HEK293 (cell line): ENCODE results near the gene EI24.

Experiments used
- FEZF1 ChIP-seq: fragments of 450-650 bp; formaldehyde crosslinking; IDR thresholded peaks from 2 replicates; pipeline ENCODE4 v1.5.1; 2016; ENCODE audit warnings: missing biosample characterization, missing genetic modification characterization
- GLI2 ChIP-seq: fragments of 450-650 bp; formaldehyde crosslinking; IDR thresholded peaks from 2 replicates; pipeline ENCODE4; 2017; ENCODE audit warnings: missing biosample characterization, missing genetic modification characterization, low read depth, borderline replicate concordance
- GLIS1 ChIP-seq: fragments of 450-650 bp; formaldehyde crosslinking; IDR thresholded peaks from 2 replicates; pipeline ENCODE4 v1.5.1; 2016; ENCODE audit warnings: missing biosample characterization, missing genetic modification characterization
- HOXC10 ChIP-seq: sonication (generic); formaldehyde crosslinking; IDR thresholded peaks from 2 replicates; pipeline ENCODE4 v1.8.1; 2023; ENCODE audit warnings: mild to moderate bottlenecking, missing genetic modification reagents
- OVOL3 ChIP-seq: fragments of 450-650 bp; formaldehyde crosslinking; IDR thresholded peaks from 2 replicates; pipeline ENCODE4 v1.5.1; 2016; ENCODE audit warnings: missing biosample characterization, missing genetic modification characterization
- SCRT1 ChIP-seq: fragments of 450-650 bp; formaldehyde crosslinking; IDR thresholded peaks from 2 replicates; pipeline ENCODE4 v1.5.1; 2016; ENCODE audit warnings: missing biosample characterization, missing genetic modification characterization, borderline replicate concordance
- SETDB1 ChIP-seq: IDR thresholded peaks from one replicate; pipeline ENCODE4 v1.6.1; 2017; ENCODE audit warnings: mild to moderate bottlenecking, low read length, moderate library complexity, mixed read lengths; ENCODE audit not compliant: insufficient read length
- ZBTB20 ChIP-seq: fragments of 450-650 bp; formaldehyde crosslinking; IDR thresholded peaks from 2 replicates; pipeline ENCODE4 v1.5.1; 2016; ENCODE audit warnings: missing biosample characterization, missing genetic modification characterization
- ZBTB21 ChIP-seq: fragments of 450-650 bp; formaldehyde crosslinking; IDR thresholded peaks from 2 replicates; pipeline ENCODE4 v1.5.1; 2017; ENCODE audit warnings: missing biosample characterization, missing genetic modification characterization
- ZBTB8A ChIP-seq: fragments of 450-650 bp; formaldehyde crosslinking; IDR thresholded peaks from 2 replicates; pipeline ENCODE4 v1.5.1; 2016; ENCODE audit warnings: missing biosample characterization, missing genetic modification characterization
- ZFHX2 ChIP-seq: fragments of 450-650 bp; formaldehyde crosslinking; conservative IDR thresholded peaks from 2 replicates; pipeline ENCODE4 v1.5.1; 2016; ENCODE audit warnings: missing biosample characterization, missing genetic modification characterization
- ZFP41 ChIP-seq: fragments of 450-650 bp; formaldehyde crosslinking; IDR thresholded peaks from 2 replicates; pipeline ENCODE4 v1.5.1; 2016; ENCODE audit warnings: missing biosample characterization, missing genetic modification characterization, borderline replicate concordance
- ZNF10 ChIP-seq: fragments of 450-650 bp; formaldehyde crosslinking; IDR thresholded peaks from 2 replicates; pipeline ENCODE4 v1.5.1; 2017; ENCODE audit warnings: missing biosample characterization, missing genetic modification characterization
- ZNF19 ChIP-seq: fragments of 450-650 bp; formaldehyde crosslinking; IDR thresholded peaks from 2 replicates; pipeline ENCODE4; 2016; ENCODE audit warnings: missing biosample characterization, missing genetic modification characterization, low read depth
- ZNF211 ChIP-seq: fragments of 450-650 bp; formaldehyde crosslinking; IDR thresholded peaks from 2 replicates; pipeline ENCODE4 v1.5.1; 2016; ENCODE audit warnings: low read depth, missing biosample characterization, missing genetic modification characterization
- ZNF341 ChIP-seq: fragments of 450-650 bp; formaldehyde crosslinking; IDR thresholded peaks from 2 replicates; pipeline ENCODE4; 2016; ENCODE audit warnings: low read depth, missing biosample characterization, missing genetic modification characterization
- ZNF354C ChIP-seq: fragments of 450-650 bp; formaldehyde crosslinking; IDR thresholded peaks from 2 replicates; pipeline ENCODE4 v1.5.1; 2016; ENCODE audit warnings: missing biosample characterization, missing genetic modification characterization, low read depth, borderline replicate concordance
- ZNF501 ChIP-seq: fragments of 450-650 bp; formaldehyde crosslinking; IDR thresholded peaks from 2 replicates; pipeline ENCODE4 v1.5.1; 2016; ENCODE audit warnings: missing biosample characterization, missing genetic modification characterization
- ZNF571 ChIP-seq: fragments of 450-650 bp; formaldehyde crosslinking; IDR thresholded peaks from 2 replicates; pipeline ENCODE4 v1.5.0; 2017; ENCODE audit warnings: missing biosample characterization, missing genetic modification characterization
- ZNF596 ChIP-seq: fragments of 450-650 bp; IDR thresholded peaks from 2 replicates; pipeline ENCODE4 v1.5.0; 2018; ENCODE audit warnings: missing biosample characterization, mild to moderate bottlenecking, missing genetic modification characterization, moderate library complexity
- ZNF621 ChIP-seq: fragments of 450-650 bp; formaldehyde crosslinking; IDR thresholded peaks from 2 replicates; pipeline ENCODE4 v1.5.1; 2017; ENCODE audit warnings: missing biosample characterization, missing genetic modification characterization
- ZNF658 ChIP-seq: fragments of 450-650 bp; formaldehyde crosslinking; IDR thresholded peaks from 2 replicates; pipeline ENCODE4; 2016; ENCODE audit warnings: missing biosample characterization, missing genetic modification characterization
- ZNF677 ChIP-seq: fragments of 450-650 bp; IDR thresholded peaks from 2 replicates; pipeline ENCODE4 v1.5.0; 2018; ENCODE audit warnings: missing biosample characterization, mild to moderate bottlenecking, missing genetic modification characterization, moderate library complexity
- TF ChIP-seq, protein P1 (sequence below): fragments of 450-650 bp; formaldehyde crosslinking; conservative IDR thresholded peaks from 2 replicates; pipeline ENCODE4 v1.5.1; 2016; ENCODE audit warnings: low read depth, missing biosample characterization, missing genetic modification characterization
- TF ChIP-seq, protein P2 (sequence below): sonication (generic); formaldehyde crosslinking; IDR thresholded peaks from 2 replicates; pipeline ENCODE4 v1.8.1; 2022; ENCODE audit warnings: mild to moderate bottlenecking, moderate library complexity, missing genetic modification reagents
- TF ChIP-seq, protein P3 (sequence below): fragments of 450-650 bp; formaldehyde crosslinking; IDR thresholded peaks from 2 replicates; pipeline ENCODE4 v1.5.1; 2017; ENCODE audit warnings: missing biosample characterization, mild to moderate bottlenecking, missing genetic modification characterization, moderate library complexity
- TF ChIP-seq, protein P4 (sequence below): fragments of 450-650 bp; formaldehyde crosslinking; IDR thresholded peaks from 2 replicates; pipeline ENCODE4 v1.5.1; 2016; ENCODE audit warnings: missing biosample characterization, missing genetic modification characterization, borderline replicate concordance

Gene EI24

DNA sequence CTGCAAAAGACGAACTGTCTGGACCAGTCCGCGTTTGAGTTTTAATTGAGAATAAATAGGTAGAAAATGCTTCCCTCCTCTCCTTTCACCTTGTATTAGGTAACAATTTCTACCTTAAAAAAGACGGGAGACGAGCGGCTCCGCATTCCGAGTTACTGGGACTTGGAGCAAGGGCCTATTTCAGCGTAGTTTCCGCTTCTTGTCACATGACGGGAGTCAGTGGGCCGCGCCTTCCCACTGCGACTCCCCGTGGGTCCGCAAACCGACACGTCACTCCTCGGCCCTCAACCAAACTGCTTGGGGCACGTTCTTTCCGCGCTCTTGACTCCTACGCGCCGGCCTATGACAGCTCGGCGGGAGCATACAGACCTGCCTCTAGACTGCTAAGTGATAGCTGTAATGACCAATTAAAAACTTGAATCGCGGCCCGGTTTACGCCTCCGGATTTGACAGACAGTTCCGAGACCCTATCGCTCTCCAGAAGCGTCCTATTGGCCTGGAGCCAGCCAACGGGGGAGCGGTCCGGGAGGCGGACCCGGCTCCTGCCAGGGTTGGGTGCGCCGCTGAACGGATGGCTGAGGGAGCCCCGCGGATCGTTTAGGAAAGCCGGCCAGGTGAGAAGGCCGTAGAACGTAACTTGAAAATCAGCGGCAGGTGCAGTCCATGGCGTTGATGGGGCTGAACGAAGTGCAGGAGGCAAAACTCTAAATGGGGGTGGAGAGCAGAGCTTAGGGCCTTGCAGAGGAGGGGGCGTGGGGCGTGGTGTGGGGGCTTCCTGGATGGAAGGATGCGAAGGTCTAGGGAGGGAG lies 23.2 kb downstream of the EI24 start, which contains the start of gene STT3A (continued):
- TF ChIP-seq, protein P1, sequence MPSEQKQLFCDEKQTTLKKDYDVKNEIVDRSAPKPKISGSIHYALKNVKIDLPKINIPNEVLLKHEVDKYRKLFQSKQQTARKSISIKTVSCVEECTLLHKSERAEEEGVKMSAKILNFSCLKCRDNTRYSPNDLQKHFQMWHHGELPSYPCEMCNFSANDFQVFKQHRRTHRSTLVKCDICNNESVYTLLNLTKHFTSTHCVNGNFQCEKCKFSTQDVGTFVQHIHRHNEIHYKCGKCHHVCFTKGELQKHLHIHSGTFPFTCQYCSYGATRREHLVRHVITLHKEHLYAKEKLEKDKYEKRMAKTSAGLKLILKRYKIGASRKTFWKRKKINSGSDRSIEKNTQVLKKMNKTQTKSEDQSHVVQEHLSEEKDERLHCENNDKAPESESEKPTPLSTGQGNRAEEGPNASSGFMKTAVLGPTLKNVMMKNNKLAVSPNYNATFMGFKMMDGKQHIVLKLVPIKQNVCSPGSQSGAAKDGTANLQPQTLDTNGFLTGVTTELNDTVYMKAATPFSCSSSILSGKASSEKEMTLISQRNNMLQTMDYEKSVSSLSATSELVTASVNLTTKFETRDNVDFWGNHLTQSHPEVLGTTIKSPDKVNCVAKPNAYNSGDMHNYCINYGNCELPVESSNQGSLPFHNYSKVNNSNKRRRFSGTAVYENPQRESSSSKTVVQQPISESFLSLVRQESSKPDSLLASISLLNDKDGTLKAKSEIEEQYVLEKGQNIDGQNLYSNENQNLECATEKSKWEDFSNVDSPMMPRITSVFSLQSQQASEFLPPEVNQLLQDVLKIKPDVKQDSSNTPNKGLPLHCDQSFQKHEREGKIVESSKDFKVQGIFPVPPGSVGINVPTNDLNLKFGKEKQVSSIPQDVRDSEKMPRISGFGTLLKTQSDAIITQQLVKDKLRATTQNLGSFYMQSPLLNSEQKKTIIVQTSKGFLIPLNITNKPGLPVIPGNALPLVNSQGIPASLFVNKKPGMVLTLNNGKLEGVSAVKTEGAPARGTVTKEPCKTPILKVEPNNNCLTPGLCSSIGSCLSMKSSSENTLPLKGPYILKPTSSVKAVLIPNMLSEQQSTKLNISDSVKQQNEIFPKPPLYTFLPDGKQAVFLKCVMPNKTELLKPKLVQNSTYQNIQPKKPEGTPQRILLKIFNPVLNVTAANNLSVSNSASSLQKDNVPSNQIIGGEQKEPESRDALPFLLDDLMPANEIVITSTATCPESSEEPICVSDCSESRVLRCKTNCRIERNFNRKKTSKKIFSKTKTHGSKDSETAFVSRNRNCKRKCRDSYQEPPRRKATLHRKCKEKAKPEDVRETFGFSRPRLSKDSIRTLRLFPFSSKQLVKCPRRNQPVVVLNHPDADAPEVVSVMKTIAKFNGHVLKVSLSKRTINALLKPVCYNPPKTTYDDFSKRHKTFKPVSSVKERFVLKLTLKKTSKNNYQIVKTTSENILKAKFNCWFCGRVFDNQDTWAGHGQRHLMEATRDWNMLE (tag by site-specific recombination) = no peak
- TF ChIP-seq, protein P2, sequence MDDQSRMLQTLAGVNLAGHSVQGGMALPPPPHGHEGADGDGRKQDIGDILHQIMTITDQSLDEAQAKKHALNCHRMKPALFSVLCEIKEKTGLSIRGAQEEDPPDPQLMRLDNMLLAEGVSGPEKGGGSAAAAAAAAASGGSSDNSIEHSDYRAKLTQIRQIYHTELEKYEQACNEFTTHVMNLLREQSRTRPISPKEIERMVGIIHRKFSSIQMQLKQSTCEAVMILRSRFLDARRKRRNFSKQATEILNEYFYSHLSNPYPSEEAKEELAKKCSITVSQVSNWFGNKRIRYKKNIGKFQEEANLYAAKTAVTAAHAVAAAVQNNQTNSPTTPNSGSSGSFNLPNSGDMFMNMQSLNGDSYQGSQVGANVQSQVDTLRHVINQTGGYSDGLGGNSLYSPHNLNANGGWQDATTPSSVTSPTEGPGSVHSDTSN (CRISPR knock-in tag) = peak; percentile 98
- TF ChIP-seq SETDB1 = no peak
- no peak; the same call in 1 of the 2 replicates for TF ChIP-seq ZBTB20 (tag by site-specific recombination)
- TF ChIP-seq ZNF19 (tag by site-specific recombination) = no peak
- TF ChIP-seq OVOL3 = no peak
- peak; percentile 60; the same call in 1 of the 2 replicates for TF ChIP-seq ZNF501 (tag by site-specific recombination)
- TF ChIP-seq ZNF571 (tag by site-specific recombination) = no peak
- no peak for TF ChIP-seq ZNF596 (tag by site-specific recombination)
- no peak for TF ChIP-seq ZNF341
- no peak for TF ChIP-seq SCRT1 (tag by site-specific recombination)
- no peak for TF ChIP-seq ZNF10 (tag by site-specific recombination)
- no peak for TF ChIP-seq ZNF211 (tag by site-specific recombination)
- TF ChIP-seq, protein P3, sequence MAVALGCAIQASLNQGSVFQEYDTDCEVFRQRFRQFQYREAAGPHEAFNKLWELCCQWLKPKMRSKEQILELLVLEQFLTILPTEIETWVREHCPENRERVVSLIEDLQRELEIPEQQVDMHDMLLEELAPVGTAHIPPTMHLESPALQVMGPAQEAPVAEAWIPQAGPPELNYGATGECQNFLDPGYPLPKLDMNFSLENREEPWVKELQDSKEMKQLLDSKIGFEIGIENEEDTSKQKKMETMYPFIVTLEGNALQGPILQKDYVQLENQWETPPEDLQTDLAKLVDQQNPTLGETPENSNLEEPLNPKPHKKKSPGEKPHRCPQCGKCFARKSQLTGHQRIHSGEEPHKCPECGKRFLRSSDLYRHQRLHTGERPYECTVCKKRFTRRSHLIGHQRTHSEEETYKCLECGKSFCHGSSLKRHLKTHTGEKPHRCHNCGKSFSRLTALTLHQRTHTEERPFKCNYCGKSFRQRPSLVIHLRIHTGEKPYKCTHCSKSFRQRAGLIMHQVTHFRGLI (tag by site-specific recombination) = no peak
- no peak for TF ChIP-seq HOXC10
- TF ChIP-seq ZNF354C (tag by site-specific recombination) = no peak
- no peak for TF ChIP-seq ZBTB8A (tag by site-specific recombination)
- no peak for TF ChIP-seq ZFP41 (tag by site-specific recombination)
- peak; percentile 61 for TF ChIP-seq ZBTB21 (tag by site-specific recombination)
- no peak for TF ChIP-seq ZNF677
- peak; percentile 94 for TF ChIP-seq GLIS1 (tag by site-specific recombination)
- TF ChIP-seq ZNF658 (tag by site-specific recombination) = no peak
- no peak for TF ChIP-seq GLI2
- no peak for TF ChIP-seq ZNF621 (tag by site-specific recombination)
- peak; percentile 82 for TF ChIP-seq ZFHX2 (tag by site-specific recombination)
- TF ChIP-seq, protein P4, sequence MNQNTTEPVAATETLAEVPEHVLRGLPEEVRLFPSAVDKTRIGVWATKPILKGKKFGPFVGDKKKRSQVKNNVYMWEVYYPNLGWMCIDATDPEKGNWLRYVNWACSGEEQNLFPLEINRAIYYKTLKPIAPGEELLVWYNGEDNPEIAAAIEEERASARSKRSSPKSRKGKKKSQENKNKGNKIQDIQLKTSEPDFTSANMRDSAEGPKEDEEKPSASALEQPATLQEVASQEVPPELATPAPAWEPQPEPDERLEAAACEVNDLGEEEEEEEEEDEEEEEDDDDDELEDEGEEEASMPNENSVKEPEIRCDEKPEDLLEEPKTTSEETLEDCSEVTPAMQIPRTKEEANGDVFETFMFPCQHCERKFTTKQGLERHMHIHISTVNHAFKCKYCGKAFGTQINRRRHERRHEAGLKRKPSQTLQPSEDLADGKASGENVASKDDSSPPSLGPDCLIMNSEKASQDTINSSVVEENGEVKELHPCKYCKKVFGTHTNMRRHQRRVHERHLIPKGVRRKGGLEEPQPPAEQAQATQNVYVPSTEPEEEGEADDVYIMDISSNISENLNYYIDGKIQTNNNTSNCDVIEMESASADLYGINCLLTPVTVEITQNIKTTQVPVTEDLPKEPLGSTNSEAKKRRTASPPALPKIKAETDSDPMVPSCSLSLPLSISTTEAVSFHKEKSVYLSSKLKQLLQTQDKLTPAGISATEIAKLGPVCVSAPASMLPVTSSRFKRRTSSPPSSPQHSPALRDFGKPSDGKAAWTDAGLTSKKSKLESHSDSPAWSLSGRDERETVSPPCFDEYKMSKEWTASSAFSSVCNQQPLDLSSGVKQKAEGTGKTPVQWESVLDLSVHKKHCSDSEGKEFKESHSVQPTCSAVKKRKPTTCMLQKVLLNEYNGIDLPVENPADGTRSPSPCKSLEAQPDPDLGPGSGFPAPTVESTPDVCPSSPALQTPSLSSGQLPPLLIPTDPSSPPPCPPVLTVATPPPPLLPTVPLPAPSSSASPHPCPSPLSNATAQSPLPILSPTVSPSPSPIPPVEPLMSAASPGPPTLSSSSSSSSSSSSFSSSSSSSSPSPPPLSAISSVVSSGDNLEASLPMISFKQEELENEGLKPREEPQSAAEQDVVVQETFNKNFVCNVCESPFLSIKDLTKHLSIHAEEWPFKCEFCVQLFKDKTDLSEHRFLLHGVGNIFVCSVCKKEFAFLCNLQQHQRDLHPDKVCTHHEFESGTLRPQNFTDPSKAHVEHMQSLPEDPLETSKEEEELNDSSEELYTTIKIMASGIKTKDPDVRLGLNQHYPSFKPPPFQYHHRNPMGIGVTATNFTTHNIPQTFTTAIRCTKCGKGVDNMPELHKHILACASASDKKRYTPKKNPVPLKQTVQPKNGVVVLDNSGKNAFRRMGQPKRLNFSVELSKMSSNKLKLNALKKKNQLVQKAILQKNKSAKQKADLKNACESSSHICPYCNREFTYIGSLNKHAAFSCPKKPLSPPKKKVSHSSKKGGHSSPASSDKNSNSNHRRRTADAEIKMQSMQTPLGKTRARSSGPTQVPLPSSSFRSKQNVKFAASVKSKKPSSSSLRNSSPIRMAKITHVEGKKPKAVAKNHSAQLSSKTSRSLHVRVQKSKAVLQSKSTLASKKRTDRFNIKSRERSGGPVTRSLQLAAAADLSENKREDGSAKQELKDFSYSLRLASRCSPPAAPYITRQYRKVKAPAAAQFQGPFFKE (tag by site-specific recombination) = no peak
- TF ChIP-seq FEZF1 (tag by site-specific recombination) = no peak
